ENCODE measurements around the gene SLC25A29. TPM values are rescaled to one million over a fixed set of nuclear protein-coding genes. Genes with fewer than 3 reads are reported as not detected.

The SLC25A29 gene
- total and polyA plus RNA-seq, 7 donors = 3.0 to 40.4 (median 26.7) TPM

GRCh38 chr14:100336618-100337530 lies 30.6 kb upstream of the SLC25A29 start:
- H3K4me3 ChIP-seq = no peak overlapping the region
- H3K36me3 ChIP-seq = peaks cover 0 to 60% (median 11%) of the 10 kb centered on the region in 4 donors
- intact Hi-C loops (cut with DNase I) = no loop called here
- TF ChIP-seq CTCF (IDR thresholded peaks at IDR 0.05) (no peak), POLR2AphosphoS5 (IDR thresholded peaks at IDR 0.05) (no peak), EP300 (IDR thresholded peaks at IDR 0.05) (no peak), POLR2A (IDR thresholded peaks at IDR 0.05) (no peak)
- H3K27ac ChIP-seq = no peak overlapping the region
- no peak for DNase-seq
- 87 to 91% methylated on average over 18 of the region's 18 CpGs for WGBS, 2 donors
- no peaks in the 10 kb centered on the region for H3K9me3 ChIP-seq
- peaks cover 0 to 17% (median 11%) of the 10 kb centered on the region in 4 donors for H3K4me1 ChIP-seq
- no peaks in the 10 kb centered on the region for H3K27me3 ChIP-seq

- Histone ChIP-seq H3K4me3 (no peak overlapping the region), H3K9me3 (no peaks in the 10 kb centered on the region), H3K27me3 (no peaks in the 10 kb centered on the region), H3K27ac (no peak overlapping the region), H3K4me1 (no peaks in the 10 kb centered on the region), H3K36me3 (peaks cover 0 to 55% (median 8%) of the 10 kb centered on the region in 4 donors)
- no peak for TF ChIP-seq CTCF (IDR thresholded peaks at IDR 0.05)
- TF ChIP-seq POLR2A (IDR thresholded peaks at IDR 0.05) = no peak
- no peak for TF ChIP-seq EP300 (IDR thresholded peaks at IDR 0.05)
- no peak for TF ChIP-seq POLR2AphosphoS5 (IDR thresholded peaks at IDR 0.05)
- intact Hi-C loops (cut with DNase I) = no loop called here
- DNase-seq = peak; percentile 26
- WGBS, 2 donors = 93% methylated on average over 12 of the region's 12 CpGs
Observed at GRCh38 chr14:100334904-100335303, 28.7 kb upstream of the SLC25A29 start.

- WGBS, 2 donors = 83 to 91% methylated on average over 7 of the region's 7 CpGs
- DNase-seq = peak; percentile 36
- H3K4me3 ChIP-seq = no peak overlapping the region
- no peaks in the 10 kb centered on the region for H3K27me3 ChIP-seq
- H3K4me1 ChIP-seq = no peaks in the 10 kb centered on the region
- peaks cover 0 to 50% (median 8%) of the 10 kb centered on the region in 4 donors for H3K36me3 ChIP-seq
- TF ChIP-seq EP300 (IDR thresholded peaks at IDR 0.05) (no peak), POLR2AphosphoS5 (IDR thresholded peaks at IDR 0.05) (no peak), CTCF (IDR thresholded peaks at IDR 0.05) (no peak), POLR2A (IDR thresholded peaks at IDR 0.05) (no peak)
- intact Hi-C loops (cut with DNase I) = no loop called here
- H3K27ac ChIP-seq = no peak overlapping the region
- H3K9me3 ChIP-seq = no peaks in the 10 kb centered on the region
Observed at GRCh38 chr14:100333827-100334226, 27.6 kb upstream of the SLC25A29 start.

GRCh38 chr14:100333311-100333710 lies 27.1 kb upstream of the SLC25A29 start:
- no peak for TF ChIP-seq POLR2A (IDR thresholded peaks at IDR 0.05)
- TF ChIP-seq CTCF (IDR thresholded peaks at IDR 0.05) = no peak
- no peak for TF ChIP-seq EP300 (IDR thresholded peaks at IDR 0.05)
- no peak for TF ChIP-seq POLR2AphosphoS5 (IDR thresholded peaks at IDR 0.05)
- Histone ChIP-seq H3K27ac (no peak overlapping the region), H3K9me3 (no peaks in the 10 kb centered on the region), H3K4me3 (no peak overlapping the region), H3K36me3 (peaks cover 0 to 46% (median 8%) of the 10 kb centered on the region in 4 donors), H3K27me3 (no peaks in the 10 kb centered on the region), H3K4me1 (no peaks in the 10 kb centered on the region)
- WGBS, 2 donors = 92 to 94% methylated on average over 8 of the region's 8 CpGs
- DNase-seq = no peak
- intact Hi-C loops (cut with DNase I) = no loop called here

Measured in sigmoid colon (tissue), 7 donors.